NCI-H1417 (cell line): ENCODE measurements around the gene LAMC3.

Source experiments
- DNase-seq, 3 experiments: peaks; one replicate each; lab custom pipeline; 2025; lab: John Stamatoyannopoulos, UW

Gene LAMC3

GRCh38 chr9:131008909-131009618, at the start of gene LAMC3:
TSS of gene LAMC3 (plus strand) at chr9:131009174. CDS start at chr9:131009215, 41 bp downstream.
- peak in 2 of 3 experiments; percentile 79 to 83 for DNase-seq

GRCh38 chr9:130959809-130960334, 49.1 kb upstream of the LAMC3 start:
- DNase-seq: no peak

GRCh38 chr9:130960522-130961378, 48.2 kb upstream of the LAMC3 start:
- no peak for DNase-seq

- no peak for DNase-seq
Measured at GRCh38 chr9:130961511-130962300, 47.3 kb upstream of the LAMC3 start.

- DNase-seq: no peak
Measured at GRCh38 chr9:130962418-130963316, 46.3 kb upstream of the LAMC3 start.

GRCh38 chr9:130963337-130963908, 45.6 kb upstream of the LAMC3 start:
- DNase-seq: no peak

- no peak for DNase-seq
Measured at GRCh38 chr9:130963916-130964315, 45.1 kb upstream of the LAMC3 start.

- no peak for DNase-seq
Measured at GRCh38 chr9:130965680-130966079, 43.3 kb upstream of the LAMC3 start.

- DNase-seq: no peak
Measured at GRCh38 chr9:130970052-130970451, 38.9 kb upstream of the LAMC3 start.

- no peak for DNase-seq
Measured at GRCh38 chr9:130970855-130971254, 38.1 kb upstream of the LAMC3 start.

- DNase-seq: no peak
Measured at GRCh38 chr9:130971294-130971849, 37.6 kb upstream of the LAMC3 start.

GRCh38 chr9:130972277-130972956, 36.6 kb upstream of the LAMC3 start:
- no peak for DNase-seq

GRCh38 chr9:130972957-130973685, 35.9 kb upstream of the LAMC3 start:
- no peak for DNase-seq

- no peak for DNase-seq
Measured at GRCh38 chr9:130973686-130974281, 35.2 kb upstream of the LAMC3 start.

- no peak for DNase-seq
Measured at GRCh38 chr9:130974697-130975096, 34.3 kb upstream of the LAMC3 start.

- no peak for DNase-seq
Measured at GRCh38 chr9:130975156-130975555, 33.8 kb upstream of the LAMC3 start.

GRCh38 chr9:130975932-130976841, 32.8 kb upstream of the LAMC3 start:
- DNase-seq: no peak

GRCh38 chr9:130977811-130978221, 31.2 kb upstream of the LAMC3 start:
- no peak for DNase-seq
